T-helper 2 cell treated with Interferon-gamma antibody and Interleukin-4, amounts not matched to agents 5 μg/mL and 100 μg/mL, for 36 hours (primary cell): ENCODE data around the gene ASXL1.

ENCODE experiments used
- DNase-seq: peaks from one replicate; pipeline ENCODE4 v3.0.0; 2021; ENCODE audit warnings: low spot score
- H3K27ac Mint-ChIP-seq: one replicate; pipeline ENCODE4 v1.8.0; 2021; ENCODE audit warnings: mild to moderate bottlenecking, mixed read lengths
- H3K27me3 Mint-ChIP-seq: one replicate; pipeline ENCODE4 v1.8.0; 2021; ENCODE audit warnings: low read depth, mixed read lengths
- H3K36me3 Mint-ChIP-seq: one replicate; pipeline ENCODE4 v1.8.0; 2021; ENCODE audit warnings: low read depth, mixed read lengths
- H3K4me1 Mint-ChIP-seq: one replicate; pipeline ENCODE4 v1.8.0; 2021; ENCODE audit warnings: low read depth, mixed read lengths
- H3K4me3 Mint-ChIP-seq: one replicate; pipeline ENCODE4 v1.8.0; 2022; ENCODE audit warnings: mild to moderate bottlenecking, moderate library complexity, mixed read lengths
- H3K9me3 Mint-ChIP-seq: one replicate; pipeline ENCODE4 v1.8.0; 2021; ENCODE audit warnings: mixed read lengths

ASXL1 gene

GRCh38 chr20:32476684-32477593 lies 118.8 kb downstream of the ASXL1 start:
- Mint-ChIP-seq H3K36me3 (peaks cover 4% of the 10 kb centered on the region), H3K27ac (no peak overlapping the region), H3K27me3 (no peaks in the 10 kb centered on the region), H3K4me1 (peaks cover 8% of the 10 kb centered on the region), H3K4me3 (no peak overlapping the region), H3K9me3 (no peaks in the 10 kb centered on the region)
- no peak for DNase-seq

- Mint-ChIP-seq H3K4me1 (peaks cover 9% of the 10 kb centered on the region), H3K27me3 (no peaks in the 10 kb centered on the region), H3K27ac (no peak overlapping the region), H3K4me3 (no peak overlapping the region), H3K36me3 (peaks cover 4% of the 10 kb centered on the region), H3K9me3 (no peaks in the 10 kb centered on the region)
- no peak for DNase-seq
Measured at GRCh38 chr20:32477594-32478512, 119.7 kb downstream of the ASXL1 start.

- peaks cover 9% of the 10 kb centered on the region for H3K4me1 Mint-ChIP-seq
- no peaks in the 10 kb centered on the region for H3K9me3 Mint-ChIP-seq
- no peaks in the 10 kb centered on the region for H3K27me3 Mint-ChIP-seq
- peaks cover 2% of the 10 kb centered on the region for H3K36me3 Mint-ChIP-seq
- H3K27ac Mint-ChIP-seq = no peak overlapping the region
- DNase-seq = no peak
- H3K4me3 Mint-ChIP-seq = no peak overlapping the region
Measured at GRCh38 chr20:32478576-32478975, 120.4 kb downstream of the ASXL1 start.

GRCh38 chr20:32479012-32479411 lies 120.9 kb downstream of the ASXL1 start:
- Mint-ChIP-seq H3K27me3 (no peaks in the 10 kb centered on the region), H3K4me3 (no peak overlapping the region), H3K36me3 (no peaks in the 10 kb centered on the region), H3K4me1 (peaks cover 9% of the 10 kb centered on the region), H3K27ac (no peak overlapping the region), H3K9me3 (no peaks in the 10 kb centered on the region)
- no peak for DNase-seq

GRCh38 chr20:32479697-32480171 lies 121.6 kb downstream of the ASXL1 start:
- Mint-ChIP-seq H3K9me3 (no peaks in the 10 kb centered on the region), H3K36me3 (no peaks in the 10 kb centered on the region), H3K4me1 (peaks cover 9% of the 10 kb centered on the region), H3K27ac (no peak overlapping the region), H3K27me3 (no peaks in the 10 kb centered on the region), H3K4me3 (no peak overlapping the region)
- no peak for DNase-seq

- DNase-seq = no peak
- no peak overlapping the region for H3K27ac Mint-ChIP-seq
- H3K27me3 Mint-ChIP-seq = peaks cover 3% of the 10 kb centered on the region
- H3K4me1 Mint-ChIP-seq = peaks cover 16% of the 10 kb centered on the region
- no peak overlapping the region for H3K4me3 Mint-ChIP-seq
- H3K36me3 Mint-ChIP-seq = no peaks in the 10 kb centered on the region
- no peaks in the 10 kb centered on the region for H3K9me3 Mint-ChIP-seq
Measured at GRCh38 chr20:32480371-32481241, 122.5 kb downstream of the ASXL1 start.

GRCh38 chr20:32481311-32482142 lies 123.4 kb downstream of the ASXL1 start:
- Mint-ChIP-seq H3K4me3 (peak overlapping the region; percentile 61), H3K9me3 (no peaks in the 10 kb centered on the region), H3K27ac (no peak overlapping the region), H3K4me1 (peaks cover 12% of the 10 kb centered on the region), H3K36me3 (peaks cover 3% of the 10 kb centered on the region), H3K27me3 (peaks cover 3% of the 10 kb centered on the region)
- DNase-seq = no peak

GRCh38 chr20:32482143-32482441 lies 124.0 kb downstream of the ASXL1 start:
- Mint-ChIP-seq H3K4me3 (peak overlapping the region; percentile 61), H3K27me3 (peaks cover 3% of the 10 kb centered on the region), H3K4me1 (peaks cover 12% of the 10 kb centered on the region), H3K27ac (no peak overlapping the region), H3K9me3 (no peaks in the 10 kb centered on the region), H3K36me3 (peaks cover 6% of the 10 kb centered on the region)
- DNase-seq = no peak

- DNase-seq = peak; percentile 24
- H3K27ac Mint-ChIP-seq = no peak overlapping the region
- no peaks in the 10 kb centered on the region for H3K9me3 Mint-ChIP-seq
- peaks cover 12% of the 10 kb centered on the region for H3K4me1 Mint-ChIP-seq
- H3K36me3 Mint-ChIP-seq = peaks cover 6% of the 10 kb centered on the region
- H3K27me3 Mint-ChIP-seq = peaks cover 3% of the 10 kb centered on the region
- H3K4me3 Mint-ChIP-seq = peak overlapping the region; percentile 62
Measured at GRCh38 chr20:32482442-32483261, 124.5 kb downstream of the ASXL1 start.

- H3K27me3 Mint-ChIP-seq = peaks cover 3% of the 10 kb centered on the region
- H3K4me1 Mint-ChIP-seq = peaks cover 12% of the 10 kb centered on the region
- peak overlapping the region; percentile 75 for H3K4me3 Mint-ChIP-seq
- peaks cover 9% of the 10 kb centered on the region for H3K36me3 Mint-ChIP-seq
- H3K27ac Mint-ChIP-seq = no peak overlapping the region
- DNase-seq = peak; percentile 65
- no peaks in the 10 kb centered on the region for H3K9me3 Mint-ChIP-seq
Measured at GRCh38 chr20:32483351-32484224, 125.5 kb downstream of the ASXL1 start.

- DNase-seq = no peak
- Mint-ChIP-seq H3K27me3 (peaks cover 3% of the 10 kb centered on the region), H3K4me1 (peaks cover 12% of the 10 kb centered on the region), H3K27ac (no peak overlapping the region), H3K9me3 (no peaks in the 10 kb centered on the region), H3K4me3 (peak overlapping the region; percentile 62), H3K36me3 (peaks cover 10% of the 10 kb centered on the region)
Measured at GRCh38 chr20:32484225-32484957, 126.3 kb downstream of the ASXL1 start.
